Measurements from ENCODE around the gene AK9.

AK9 gene

DNA sequence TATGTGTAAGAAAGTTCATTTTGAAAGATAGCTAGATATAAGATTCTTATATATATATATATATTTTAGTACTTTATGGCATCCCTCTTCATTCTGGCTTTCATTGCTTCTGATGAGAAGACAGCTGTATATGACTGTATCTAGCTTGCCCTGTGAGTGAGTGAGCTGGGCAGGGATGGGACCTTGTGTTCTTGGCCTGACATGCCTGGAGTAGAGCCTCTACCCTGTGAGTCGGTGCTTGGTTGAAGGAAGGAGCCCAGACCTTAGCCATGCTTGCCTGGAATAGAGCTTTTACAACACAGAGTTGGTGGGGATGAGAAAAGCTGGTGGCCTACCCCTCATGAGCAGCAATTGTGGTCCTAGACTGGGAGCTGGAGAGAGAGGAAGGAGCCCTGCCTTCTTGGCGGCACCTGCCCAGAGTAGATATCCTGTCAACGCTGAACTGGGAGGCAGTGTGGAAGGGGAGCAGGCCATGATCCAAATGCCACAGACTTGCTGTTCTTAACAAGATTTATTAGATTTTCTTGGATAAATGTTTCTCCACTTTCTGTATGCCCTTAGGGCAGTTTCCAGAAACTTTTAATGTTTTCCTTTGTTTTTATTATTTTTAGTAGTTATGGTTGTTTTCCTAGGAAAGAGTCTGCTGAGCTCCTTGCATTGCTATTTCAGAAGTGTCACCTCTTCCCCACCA is 31.7 kb upstream of the AK9 start:
- TF ChIP-seq ISL1 (CRISPR knock-in tag; IDR thresholded peaks at IDR 0.05): no peak
- TF ChIP-seq PATZ1 (CRISPR knock-in tag; IDR thresholded peaks at IDR 0.05; ENCODE audit: borderline replicate concordance): no peak
- TF ChIP-seq ZC3H10 (CRISPR knock-in tag; IDR thresholded peaks at IDR 0.05): no peak
- TF ChIP-seq RARB (CRISPR knock-in tag; IDR thresholded peaks at IDR 0.05): no peak

GRCh38 chr6:109722011-109722410 is 31.0 kb upstream of the AK9 start:
- TF ChIP-seq ZC3H10 (CRISPR knock-in tag; IDR thresholded peaks at IDR 0.05) (no peak), OSR1 (CRISPR knock-in tag; IDR thresholded peaks at IDR 0.05) (no peak), PATZ1 (CRISPR knock-in tag; IDR thresholded peaks at IDR 0.05; ENCODE audit: borderline replicate concordance) (no peak), TSHZ2 (CRISPR knock-in tag; IDR thresholded peaks at IDR 0.05) (no peak)
- no peak for ATAC-seq

More for the DNA sequence above, 31.7 kb upstream of the AK9 start:
- ATAC-seq: no peak

DNA sequence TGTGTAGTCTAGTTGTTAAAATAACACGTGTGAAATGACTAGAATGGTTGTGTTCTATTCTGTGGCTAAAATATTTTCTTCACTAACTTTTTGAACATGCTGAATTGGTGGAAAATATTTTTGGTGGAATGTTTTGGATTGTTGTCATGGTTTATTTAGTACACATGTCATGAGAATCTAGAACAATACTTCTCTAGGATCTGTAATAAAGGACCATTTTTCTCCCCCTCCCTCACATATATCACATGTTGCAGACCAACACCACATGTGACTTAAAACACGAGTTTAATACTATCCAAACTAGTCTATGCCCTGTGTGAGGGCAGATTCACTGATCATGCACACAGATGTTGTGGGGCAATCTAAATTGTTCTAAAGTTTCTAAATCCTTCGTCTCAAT is 29.3 kb upstream of the AK9 start:
- no peak for TF ChIP-seq ZFP30 (CRISPR knock-in tag; IDR thresholded peaks at IDR 0.05)
- no peak for TF ChIP-seq ZNF8 (CRISPR knock-in tag; IDR thresholded peaks at IDR 0.05)
- no peak for TF ChIP-seq ARNTL (CRISPR knock-in tag; IDR thresholded peaks at IDR 0.05; ENCODE audit: borderline replicate concordance, low read depth)
- no peak for TF ChIP-seq TSHZ2 (CRISPR knock-in tag; IDR thresholded peaks at IDR 0.05)
- TF ChIP-seq BACH2 (CRISPR knock-in tag; IDR thresholded peaks at IDR 0.05; ENCODE audit: borderline replicate concordance): no peak
- no peak for TF ChIP-seq GLIS3 (CRISPR knock-in tag; IDR thresholded peaks at IDR 0.05)
- no peak for TF ChIP-seq OSR1 (CRISPR knock-in tag; IDR thresholded peaks at IDR 0.05)
- ATAC-seq: no peak

DNA sequence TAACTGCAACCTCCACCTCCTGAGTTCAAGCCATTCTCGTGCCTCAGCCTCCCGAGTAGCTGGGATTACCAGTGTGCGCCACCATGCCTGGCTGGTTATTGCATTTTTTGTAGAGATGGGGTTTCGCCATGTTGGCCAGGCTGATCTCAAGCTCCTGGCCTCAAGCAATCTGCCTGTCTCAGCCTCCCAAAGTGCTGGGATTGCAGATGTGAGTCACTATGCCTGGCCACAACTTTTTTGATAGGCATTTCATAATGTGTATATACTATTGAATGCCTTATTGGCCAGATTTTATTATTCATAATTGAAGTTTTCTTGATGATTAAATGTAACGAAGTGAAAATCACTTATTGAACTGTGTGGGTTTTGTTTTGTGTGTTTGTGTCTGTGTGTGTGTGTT is 28.0 kb upstream of the AK9 start:
- ATAC-seq: no peak
- TF ChIP-seq CSRNP3 (CRISPR knock-in tag; IDR thresholded peaks at IDR 0.05) (no peak), GLIS3 (CRISPR knock-in tag; IDR thresholded peaks at IDR 0.05) (no peak), ZNF8 (CRISPR knock-in tag; IDR thresholded peaks at IDR 0.05) (no peak), SNAI2 (CRISPR knock-in tag; IDR thresholded peaks at IDR 0.05) (no peak), ZNF565 (CRISPR knock-in tag; conservative IDR thresholded peaks at IDR 0.05; ENCODE audit: low read depth) (no peak), RARB (CRISPR knock-in tag; IDR thresholded peaks at IDR 0.05) (no peak), PATZ1 (CRISPR knock-in tag; IDR thresholded peaks at IDR 0.05; ENCODE audit: borderline replicate concordance) (no peak), ZFP3 (CRISPR knock-in tag; IDR thresholded peaks at IDR 0.05) (no peak), PPARA (CRISPR knock-in tag; IDR thresholded peaks at IDR 0.05; ENCODE audit: borderline replicate concordance) (no peak), ZNF70 (CRISPR knock-in tag; IDR thresholded peaks at IDR 0.05) (no peak), POU6F1 (CRISPR knock-in tag; IDR thresholded peaks at IDR 0.05; ENCODE audit: borderline replicate concordance, low read depth) (no peak)
- TF ChIP-seq, protein P1, sequence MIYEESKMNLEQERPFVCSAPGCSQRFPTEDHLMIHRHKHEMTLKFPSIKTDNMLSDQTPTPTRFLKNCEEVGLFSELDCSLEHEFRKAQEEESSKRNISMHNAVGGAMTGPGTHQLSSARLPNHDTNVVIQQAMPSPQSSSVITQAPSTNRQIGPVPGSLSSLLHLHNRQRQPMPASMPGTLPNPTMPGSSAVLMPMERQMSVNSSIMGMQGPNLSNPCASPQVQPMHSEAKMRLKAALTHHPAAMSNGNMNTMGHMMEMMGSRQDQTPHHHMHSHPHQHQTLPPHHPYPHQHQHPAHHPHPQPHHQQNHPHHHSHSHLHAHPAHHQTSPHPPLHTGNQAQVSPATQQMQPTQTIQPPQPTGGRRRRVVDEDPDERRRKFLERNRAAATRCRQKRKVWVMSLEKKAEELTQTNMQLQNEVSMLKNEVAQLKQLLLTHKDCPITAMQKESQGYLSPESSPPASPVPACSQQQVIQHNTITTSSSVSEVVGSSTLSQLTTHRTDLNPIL (CRISPR knock-in tag; IDR thresholded peaks at IDR 0.05; ENCODE audit: low read depth): no peak

Data from SK-N-SH treated with all-trans-retinoic acid at 6 μM for 48 hours (cell line).